ENCODE results near the gene APBA1.

Gene APBA1

GRCh38 chr9:69574057-69574456 lies 98.1 kb downstream of the APBA1 start:
- DNase-seq: no peak

- no peak for DNase-seq
These were observed 98.5 kb downstream of the APBA1 start for GRCh38 chr9:69573651-69574050.

- no peak for DNase-seq
These were observed 99.6 kb downstream of the APBA1 start for GRCh38 chr9:69572611-69573010.

GRCh38 chr9:69571032-69571431 lies 101.1 kb downstream of the APBA1 start:
- DNase-seq: no peak

- DNase-seq: no peak
These were observed 102.3 kb downstream of the APBA1 start for GRCh38 chr9:69569738-69570451.

GRCh38 chr9:69564557-69564956 lies 107.6 kb downstream of the APBA1 start:
- DNase-seq: no peak

- DNase-seq: no peak
These were observed 113.0 kb downstream of the APBA1 start for GRCh38 chr9:69559126-69559525.

- no peak for DNase-seq
These were observed 115.5 kb downstream of the APBA1 start for GRCh38 chr9:69556707-69557106.

GRCh38 chr9:69555802-69556201 lies 116.4 kb downstream of the APBA1 start:
- no peak for DNase-seq

- peak; percentile 55 for DNase-seq
These were observed 117.2 kb downstream of the APBA1 start for GRCh38 chr9:69554945-69555344.

- peak; percentile 65 for DNase-seq
These were observed 122.6 kb downstream of the APBA1 start for GRCh38 chr9:69549310-69550202.

GRCh38 chr9:69548681-69549080 lies 123.5 kb downstream of the APBA1 start:
- no peak for DNase-seq

GRCh38 chr9:69546265-69546664 lies 125.9 kb downstream of the APBA1 start:
- DNase-seq: peak; percentile 41

- DNase-seq: no peak
These were observed 129.0 kb downstream of the APBA1 start for GRCh38 chr9:69542942-69543704.

- DNase-seq: no peak
These were observed 130.1 kb downstream of the APBA1 start for GRCh38 chr9:69542058-69542457.

GRCh38 chr9:69535911-69536310 lies 136.3 kb downstream of the APBA1 start:
- DNase-seq: no peak

GRCh38 chr9:69535286-69535832 lies 136.8 kb downstream of the APBA1 start:
- DNase-seq: no peak

- peak; percentile 76 for DNase-seq
These were observed 139.8 kb downstream of the APBA1 start for GRCh38 chr9:69532396-69532795.

- no peak for DNase-seq
These were observed 144.7 kb downstream of the APBA1 start for GRCh38 chr9:69527454-69527853.

- DNase-seq: no peak
These were observed 145.5 kb downstream of the APBA1 start for GRCh38 chr9:69526699-69527098.

- DNase-seq: no peak
These were observed 152.5 kb downstream of the APBA1 start for GRCh38 chr9:69519470-69520240.
